ENCODE measurements around the gene PLN.

PLN gene

GRCh38 chr6:118542184-118542952 lies 5.7 kb upstream of the PLN start:
- no peaks in the 10 kb centered on the region for H3K9me3 Mint-ChIP-seq
- TF ChIP-seq CTCF (IDR thresholded peaks at IDR 0.05) = no peak
- H3K36me3 Mint-ChIP-seq (ENCODE audit: low read depth) = no peaks in the 10 kb centered on the region
- H3K4me1 Mint-ChIP-seq = peaks cover 6% of the 10 kb centered on the region
- H3K4me3 Mint-ChIP-seq = no peak overlapping the region
- no peaks in the 10 kb centered on the region for H3K27me3 Mint-ChIP-seq (ENCODE audit: low read depth, poor library complexity)
- no peak overlapping the region for H3K27ac Mint-ChIP-seq
- DNase-seq = no peak

GRCh38 chr6:118544105-118544504 lies 4.0 kb upstream of the PLN start:
- no peaks in the 10 kb centered on the region for H3K36me3 Mint-ChIP-seq (ENCODE audit: low read depth)
- H3K27me3 Mint-ChIP-seq (ENCODE audit: low read depth, poor library complexity) = no peaks in the 10 kb centered on the region
- H3K9me3 Mint-ChIP-seq = no peaks in the 10 kb centered on the region
- no peak overlapping the region for H3K4me3 Mint-ChIP-seq
- TF ChIP-seq CTCF (IDR thresholded peaks at IDR 0.05) = no peak
- no peak for DNase-seq
- H3K27ac Mint-ChIP-seq = no peak overlapping the region
- H3K4me1 Mint-ChIP-seq = no peaks in the 10 kb centered on the region

- Mint-ChIP-seq H3K27me3 (ENCODE audit: low read depth, poor library complexity) (no peaks in the 10 kb centered on the region), H3K4me3 (no peak overlapping the region), H3K9me3 (no peaks in the 10 kb centered on the region)
Observed at GRCh38 chr6:118546164-118546879, 1.8 kb upstream of the PLN start.

GRCh38 chr6:118546880-118547218 lies 1.2 kb upstream of the PLN start:
- no peaks in the 10 kb centered on the region for H3K27me3 Mint-ChIP-seq (ENCODE audit: low read depth, poor library complexity)
- no peaks in the 10 kb centered on the region for H3K36me3 Mint-ChIP-seq (ENCODE audit: low read depth)
- no peak overlapping the region for H3K4me3 Mint-ChIP-seq
- H3K4me1 Mint-ChIP-seq = peaks cover 4% of the 10 kb centered on the region
- TF ChIP-seq CTCF (IDR thresholded peaks at IDR 0.05) = no peak
- H3K27ac Mint-ChIP-seq = no peak overlapping the region
- no peaks in the 10 kb centered on the region for H3K9me3 Mint-ChIP-seq
- DNase-seq = no peak

More at GRCh38 chr6:118546164-118546879, 1.8 kb upstream of the PLN start:
- H3K27ac Mint-ChIP-seq = no peak overlapping the region
- no peaks in the 10 kb centered on the region for H3K36me3 Mint-ChIP-seq (ENCODE audit: low read depth)
- no peak for DNase-seq
- TF ChIP-seq CTCF (IDR thresholded peaks at IDR 0.05) = no peak
- H3K4me1 Mint-ChIP-seq = peaks cover 4% of the 10 kb centered on the region

GRCh38 chr6:118548613-118549012 lies 517 bp downstream of the PLN start:
- Mint-ChIP-seq H3K27ac (no peak overlapping the region), H3K9me3 (no peaks in the 10 kb centered on the region), H3K27me3 (ENCODE audit: low read depth, poor library complexity) (no peaks in the 10 kb centered on the region), H3K36me3 (ENCODE audit: low read depth) (no peaks in the 10 kb centered on the region), H3K4me1 (peaks cover 4% of the 10 kb centered on the region), H3K4me3 (no peak overlapping the region)
- TF ChIP-seq CTCF (IDR thresholded peaks at IDR 0.05) = no peak
- no peak for DNase-seq

Measured in nephron progenitor cell (in vitro differentiated cells).